SK-N-SH (cell line): Measurements from ENCODE around the gene FLVCR1. TPM values are rescaled to one million over a fixed set of nuclear protein-coding genes. Genes with fewer than 3 reads are reported as not detected.
"Not testable (repeated sequence)": the region's sequence is repeated elsewhere in the genome, so short reads cannot be mapped to it uniquely, and the experiment has no call there.

Source experiments
- CTCF ChIA-PET: fragments of 300-600, 350-600 bp; formaldehyde crosslinking; extraction: SDS; loops from one replicate; lab custom pipeline; 2021; lab: Yijun Ruan, JAX
- POLR2A ChIA-PET: fragments of 350-600 bp; sonication (Branson Sonifier 250); formaldehyde crosslinking; extraction: SDS; loops from one replicate; lab custom pipeline; 2020; ENCODE audit warnings: antibody characterized with exemption, inconsistent platforms; lab: Yijun Ruan, JAX
- DNase-seq: peaks from one replicate; pipeline ENCODE4 v3.0.0; 2012
- H2AFZ ChIP-seq: fragments of 200-600 bp; sonication (generic); 2 replicates; pipeline ENCODE4 v1.8.1; 2016; ENCODE audit warnings: antibody characterized with exemption, mild to moderate bottlenecking, low read depth
- H3F3A ChIP-seq: fragments of 200-600 bp; sonication (generic); replicated peaks from 2 replicates; pipeline ENCODE3; 2016; ENCODE audit warnings: antibody characterized with exemption, mild to moderate bottlenecking; ENCODE audit not compliant: insufficient read depth
- H3K27ac ChIP-seq, 2 experiments: fragments of 200-500 bp in 1 of 2; fragments of 200-600 bp in 1 of 2; sonication (Bioruptor generic) in 1 of 2; sonication (generic), shearing (Covaris generic) in 1 of 2; 2 replicates each; pipeline versions ENCODE4 v1.5.1 to v1.6.1; 2014 to 2016; ENCODE audit warnings: low read depth in 2 of 2, inconsistent platforms in 1 of 2, low read length in 1 of 2, mild to moderate bottlenecking in 1 of 2, mixed read lengths in 1 of 2
- H3K27me3 ChIP-seq: fragments of 200-600 bp; sonication (generic), shearing (Covaris generic); 2 replicates; pipeline ENCODE4 v1.6.1; 2016; ENCODE audit warnings: mixed run types; ENCODE audit not compliant: insufficient read depth
- H3K36me3 ChIP-seq, 2 experiments: fragments of 200-500 bp in 1 of 2; fragments of 200-600 bp in 1 of 2; sonication (Bioruptor generic) in 1 of 2; sonication (generic) in 1 of 2; replicated peaks in 1 of 2; 2 replicates each; pipeline versions ENCODE3 to v1.5.1; 2014 to 2016; ENCODE audit warnings: low read length in 1 of 2, mild to moderate bottlenecking in 1 of 2; ENCODE audit not compliant: insufficient read depth in 2 of 2, control insufficient read depth in 1 of 2
- H3K4me1 ChIP-seq, 2 experiments: fragments of 200-500 bp in 1 of 2; fragments of 200-600 bp in 1 of 2; sonication (Bioruptor generic) in 1 of 2; sonication (generic), shearing (Covaris generic) in 1 of 2; 2 replicates each; pipeline versions ENCODE4 v1.5.1 to v1.6.1; 2014 to 2016; ENCODE audit warnings: low read depth in 1 of 2, low read length in 1 of 2, mixed run types in 1 of 2; ENCODE audit not compliant: insufficient read depth in 2 of 2, control insufficient read depth in 1 of 2
- H3K4me2 ChIP-seq: fragments of 200-600 bp; sonication (generic), shearing (Covaris generic); 2 replicates; pipeline ENCODE4 v1.6.1; 2017; ENCODE audit warnings: mixed run types
- H3K4me3 ChIP-seq, 2 experiments: fragments of 200-500 bp in 1 of 2; fragments of 200-600 bp in 1 of 2; sonication (Bioruptor generic) in 1 of 2; sonication (generic), shearing (Covaris generic) in 1 of 2; 2 replicates each; pipeline versions ENCODE4 v1.5.1 to v1.8.1; 2014 to 2016; ENCODE audit warnings: low read depth in 2 of 2, inconsistent platforms in 1 of 2, low read length in 1 of 2, mild to moderate bottlenecking in 1 of 2, mixed read lengths in 1 of 2, moderate library complexity in 1 of 2
- H3K79me2 ChIP-seq: fragments of 200-600 bp; sonication (generic); 2 replicates; pipeline ENCODE4 v1.8.1; 2017; ENCODE audit warnings: mild to moderate bottlenecking; ENCODE audit not compliant: insufficient read depth
- H3K9ac ChIP-seq: fragments of 200-600 bp; sonication (generic); 2 replicates; pipeline ENCODE4 v1.6.1; 2017; ENCODE audit warnings: mixed run types
- H3K9me2 ChIP-seq: fragments of 200-600 bp; sonication (generic); 2 replicates; pipeline ENCODE4 v1.6.1; 2017; ENCODE audit warnings: mixed run types
- H3K9me3 ChIP-seq: fragments of 200-600 bp; sonication (generic); 2 replicates; pipeline ENCODE4 v1.6.1; 2017; ENCODE audit warnings: mixed run types, mild to moderate bottlenecking, moderate library complexity
- H4K20me1 ChIP-seq: fragments of 200-600 bp; sonication (generic); 2 replicates; pipeline ENCODE4 v1.6.1; 2017; ENCODE audit warnings: mild to moderate bottlenecking, mixed run types; ENCODE audit not compliant: insufficient read depth
- FOXJ3 ChIP-seq: sonication (generic); formaldehyde crosslinking; IDR thresholded peaks from 2 replicates; pipeline ENCODE4 v1.5.1; 2020; ENCODE audit warnings: mild to moderate bottlenecking, missing genetic modification reagents
- POLR2AphosphoS5 ChIP-seq: IDR thresholded peaks from 2 replicates; pipeline ENCODE4 v1.6.1; 2012; ENCODE audit warnings: low read depth, low read length
- USF1 ChIP-seq: IDR thresholded peaks from 2 replicates; pipeline ENCODE4 v1.4.0; 2012; ENCODE audit warnings: low read depth, borderline replicate concordance
- YY1 ChIP-seq: IDR thresholded peaks from 2 replicates; pipeline ENCODE4 v1.4.0; 2012; ENCODE audit warnings: low read depth, mild to moderate bottlenecking
- WGBS: methylation state at CpG from one replicate; pipeline ENCODE4 v1.1.6; 2017; ENCODE audit warnings: low lambda C conversion rate; 5-methylcytosine and 5-hydroxymethylcytosine counted together
- polyA plus RNA-seq, 3 experiments: library from polyadenylated mRNA; depleted of rRNA; stranded (reverse); fragments of >200 nt; gene quantifications; 2 replicates each; pipeline ENCODE4 v1.2.3, GENCODE V29; 2012
- TF ChIP-seq, protein P1 (sequence below): IDR thresholded peaks from 2 replicates; pipeline ENCODE4 v1.6.1; 2012; ENCODE audit warnings: mild to moderate bottlenecking, low read depth, low read length, moderate library complexity

Gene FLVCR1
- polyA plus RNA-seq, 1 of the 3 experiments (the other 2 are of a cell fraction) = 1.7 TPM

DNA sequence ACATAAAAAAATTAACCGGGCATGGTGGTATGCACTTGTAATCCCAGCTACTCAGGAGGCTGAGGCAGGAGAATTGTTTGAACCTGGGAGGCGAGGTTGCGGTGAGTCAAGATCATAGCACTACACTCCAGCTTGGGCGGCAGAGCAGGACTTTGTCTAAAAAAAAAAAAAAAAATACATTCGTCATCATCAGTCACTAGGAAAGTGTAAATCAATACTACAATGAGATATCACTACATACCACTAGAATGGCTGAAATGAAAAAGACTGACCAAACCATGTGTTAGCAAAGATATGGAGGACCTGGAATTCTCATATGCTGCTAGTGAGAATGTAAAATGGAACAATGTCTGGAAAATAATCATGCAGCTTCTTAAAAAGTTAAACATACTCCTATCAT lies 19.9 kb upstream of the FLVCR1 start:
- TF ChIP-seq POLR2AphosphoS5 = no peak
- no peak for TF ChIP-seq YY1
- TF ChIP-seq, protein P1, sequence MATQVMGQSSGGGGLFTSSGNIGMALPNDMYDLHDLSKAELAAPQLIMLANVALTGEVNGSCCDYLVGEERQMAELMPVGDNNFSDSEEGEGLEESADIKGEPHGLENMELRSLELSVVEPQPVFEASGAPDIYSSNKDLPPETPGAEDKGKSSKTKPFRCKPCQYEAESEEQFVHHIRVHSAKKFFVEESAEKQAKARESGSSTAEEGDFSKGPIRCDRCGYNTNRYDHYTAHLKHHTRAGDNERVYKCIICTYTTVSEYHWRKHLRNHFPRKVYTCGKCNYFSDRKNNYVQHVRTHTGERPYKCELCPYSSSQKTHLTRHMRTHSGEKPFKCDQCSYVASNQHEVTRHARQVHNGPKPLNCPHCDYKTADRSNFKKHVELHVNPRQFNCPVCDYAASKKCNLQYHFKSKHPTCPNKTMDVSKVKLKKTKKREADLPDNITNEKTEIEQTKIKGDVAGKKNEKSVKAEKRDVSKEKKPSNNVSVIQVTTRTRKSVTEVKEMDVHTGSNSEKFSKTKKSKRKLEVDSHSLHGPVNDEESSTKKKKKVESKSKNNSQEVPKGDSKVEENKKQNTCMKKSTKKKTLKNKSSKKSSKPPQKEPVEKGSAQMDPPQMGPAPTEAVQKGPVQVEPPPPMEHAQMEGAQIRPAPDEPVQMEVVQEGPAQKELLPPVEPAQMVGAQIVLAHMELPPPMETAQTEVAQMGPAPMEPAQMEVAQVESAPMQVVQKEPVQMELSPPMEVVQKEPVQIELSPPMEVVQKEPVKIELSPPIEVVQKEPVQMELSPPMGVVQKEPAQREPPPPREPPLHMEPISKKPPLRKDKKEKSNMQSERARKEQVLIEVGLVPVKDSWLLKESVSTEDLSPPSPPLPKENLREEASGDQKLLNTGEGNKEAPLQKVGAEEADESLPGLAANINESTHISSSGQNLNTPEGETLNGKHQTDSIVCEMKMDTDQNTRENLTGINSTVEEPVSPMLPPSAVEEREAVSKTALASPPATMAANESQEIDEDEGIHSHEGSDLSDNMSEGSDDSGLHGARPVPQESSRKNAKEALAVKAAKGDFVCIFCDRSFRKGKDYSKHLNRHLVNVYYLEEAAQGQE = no peak
- Histone ChIP-seq H3K36me3 (no peaks in the 10 kb centered on the region), H3K79me2 (no peaks in the 10 kb centered on the region), H3K9me2 (no peaks in the 10 kb centered on the region), H3K4me1 (no peaks in the 10 kb centered on the region), H4K20me1 (no peaks in the 10 kb centered on the region), H3K4me2 (no peak overlapping the region), H3K9me3 (no peaks in the 10 kb centered on the region), H3K27me3 (no peaks in the 10 kb centered on the region), H3K27ac (no peak overlapping the region), H3K9ac (no peak overlapping the region), H2AFZ (no peak overlapping the region), H3K4me3 (no peak overlapping the region), H3F3A (no peaks in the 10 kb centered on the region)
- ChIA-PET POLR2A (no interaction called here), CTCF (no interaction called here)
- WGBS = 90% methylated on average over 5 of the region's 5 CpGs
- DNase-seq = no peak

DNA sequence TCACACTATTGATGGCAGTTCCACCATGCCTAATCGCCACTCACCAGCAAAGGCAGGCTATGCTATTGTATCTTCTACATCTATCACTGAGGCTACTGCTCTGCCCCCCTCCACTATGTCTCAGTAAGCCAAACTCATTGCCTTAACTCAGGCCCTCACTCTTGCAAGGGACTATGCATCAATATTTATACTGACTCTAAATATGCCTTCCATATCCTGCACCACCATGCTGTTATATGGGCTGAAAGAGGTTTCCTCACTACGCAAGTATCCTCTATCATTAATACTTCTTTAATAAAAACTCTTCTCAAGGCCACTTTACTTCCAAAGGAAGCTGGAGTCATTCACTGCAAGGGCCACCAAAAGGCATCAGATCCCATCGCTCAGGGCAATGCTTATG lies 13.6 kb upstream of the FLVCR1 start:
- H3K79me2 ChIP-seq, H2AFZ ChIP-seq, DNase-seq, H3K27ac ChIP-seq, H3K9me3 ChIP-seq, H3K4me3 ChIP-seq, H3F3A ChIP-seq, POLR2A ChIA-PET, H3K9me2 ChIP-seq, H3K4me1 ChIP-seq, H4K20me1 ChIP-seq, H3K36me3 ChIP-seq, H3K4me2 ChIP-seq, CTCF ChIA-PET, H3K9ac ChIP-seq, H3K27me3 ChIP-seq: not testable (repeated sequence)
- 60% methylated on average over 3 of the region's 3 CpGs for WGBS

GRCh38 chr1:212847549-212847948 lies 10.5 kb upstream of the FLVCR1 start, which contains the start of gene SPATA45:
Gene SPATA45 (minus strand): TSS chr1:212847649. CDS start chr1:212836149, 11,500 bp downstream.
- Histone ChIP-seq H3K79me2 (no peaks in the 10 kb centered on the region), H3K4me2 (no peak within 1 kb of the TSS), H3F3A (no peaks in the 10 kb centered on the region), H3K36me3 (no peaks in the 10 kb centered on the region), H3K27ac (no peak within 1 kb of the TSS), H3K27me3 (no peaks in the 10 kb centered on the region), H3K4me3 (no peak within 1 kb of the TSS), H3K9me3 (no peaks in the 10 kb centered on the region), H2AFZ (no peak within 1 kb of the TSS), H3K9me2 (no peaks in the 10 kb centered on the region), H4K20me1 (no peaks in the 10 kb centered on the region), H3K4me1 (no peaks in the 10 kb centered on the region), H3K9ac (no peak within 1 kb of the TSS)
- DNase-seq = no peak
- ChIA-PET CTCF (interaction anchor here (2.4 kb wide), 1 partner anchor 11 kb away, joined by 7 read pairs; the partner anchor contains the start of gene FLVCR1), POLR2A (no interaction called here)
- no peak for TF ChIP-seq USF1
- TF ChIP-seq FOXJ3 = no peak
- WGBS = 87% methylated on average over 4 of the region's 4 CpGs
